Upper lobe of left lung (tissue), 6 donors: ENCODE results near the gene FTSJ3. TPM values are rescaled to one million over a fixed set of nuclear protein-coding genes. Genes with fewer than 3 reads are reported as not detected.
"Not testable (repeated sequence)": the region's sequence is repeated elsewhere in the genome, so short reads cannot be mapped to it uniquely, and the experiment has no call there.

Experiments
- ATAC-seq, 2 donors: fragments of 200-7000 bp; cut with Tn5 transposase; one replicate each; pipeline ENCODE4 v1.9.1; 2022; ENCODE audit warnings: mild to moderate bottlenecking in 2 of 2, moderate library complexity in 2 of 2; ENCODE audit not compliant: low FRiP score in 2 of 2
- DNase-seq, 2 donors: peaks; one replicate each; pipeline ENCODE4 v3.0.0-alpha.2; 2019 to 2020
- H3K27ac ChIP-seq, 4 donors: fragments of 200-600 bp; sonication (generic); one replicate each; pipeline ENCODE4 v1.5.1; 2016 to 2019
- H3K27me3 ChIP-seq, 4 donors: fragments of 200-600 bp; sonication (generic); one replicate each; pipeline ENCODE4 v1.5.1; 2017 to 2019
- H3K36me3 ChIP-seq, 4 donors: fragments of 200-600 bp; sonication (generic); one replicate each; pipeline ENCODE4 v1.5.1; 2016 to 2019
- H3K4me1 ChIP-seq, 4 donors: fragments of 200-600 bp; sonication (generic); one replicate each; pipeline ENCODE4 v1.5.1; 2018 to 2019
- H3K4me3 ChIP-seq, 4 donors: fragments of 200-600 bp; sonication (generic); one replicate each; pipeline ENCODE4 v1.5.1; 2017 to 2019; ENCODE audit warnings: mild to moderate bottlenecking in 2 of 4, moderate library complexity in 1 of 4
- H3K9me3 ChIP-seq, 4 donors: fragments of 200-600 bp; sonication (generic); one replicate each; pipeline ENCODE4 v1.5.1; 2018 to 2019
- EP300 ChIP-seq, 4 donors: sonication (generic); formaldehyde crosslinking; IDR thresholded peaks; one replicate each; pipeline ENCODE4 v1.5.1; 2017; ENCODE audit warnings: antibody characterized with exemption in 4 of 4, control low read depth in 2 of 4
- POLR2A ChIP-seq, 4 donors: fragments of 450-650 bp; IDR thresholded peaks; one replicate each; pipeline ENCODE4 v1.5.1; 2016 to 2017; ENCODE audit warnings: antibody characterized with exemption in 4 of 4, mild to moderate bottlenecking in 2 of 4
- POLR2AphosphoS5 ChIP-seq, 2 donors: sonication (generic); formaldehyde crosslinking; IDR thresholded peaks; one replicate each; pipeline ENCODE4 v1.5.1; 2017; ENCODE audit warnings: antibody characterized with exemption in 2 of 2
- WGBS, 2 donors: methylation state at CpG; one replicate each; pipeline ENCODE4 v1.1.5; 2017 to 2018; 5-methylcytosine and 5-hydroxymethylcytosine counted together
- total RNA-seq, 6 donors: library from RNA; depleted of rRNA in 4 of 6; stranded (reverse); fragments of >200 nt in 4 of 6; gene quantifications; one replicate each; pipeline versions ENCODE4 v1.1.0 to v1.2.1, GENCODE V29; 2016 to 2021
- TF ChIP-seq, protein P1 (sequence below), 6 experiments: fragments of 450-650 bp in 4 of 6; fragments of 200-600 bp in 2 of 6; sonication (generic) in 2 of 6; IDR thresholded peaks; one replicate each; pipeline ENCODE4 v1.5.1; 2016 to 2019; ENCODE audit warnings: antibody characterized with exemption in 6 of 6
- donor health status: DM: no; HTN: no; CAD: no; lungs with moderate emphysema.
- donor health status: DM: no; HTN: yes; CAD: no; lungs with severe emphysema.

The FTSJ3 gene
- total RNA-seq, 6 donors from 2014 or later, result 24.7 to 75.4 (median 41.8) TPM

DNA sequence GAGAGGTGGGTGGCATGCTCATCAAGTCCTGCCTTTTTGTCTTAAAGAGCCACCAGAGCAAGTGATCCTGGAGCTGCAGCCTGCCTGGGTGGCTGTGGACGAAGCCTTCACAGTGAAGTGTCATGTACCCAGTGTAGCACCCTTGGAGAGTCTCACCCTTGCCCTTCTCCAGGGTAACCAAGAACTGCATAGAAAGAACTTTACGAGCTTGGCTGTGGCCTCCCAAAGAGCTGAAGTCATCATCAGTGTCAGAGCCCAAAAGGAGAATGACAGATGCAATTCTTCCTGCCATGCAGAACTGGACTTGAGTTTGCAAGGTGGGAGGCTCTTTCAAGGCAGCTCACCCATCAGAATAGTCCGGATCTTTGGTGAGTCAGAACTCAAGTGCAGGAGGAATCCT is 31.8 kb upstream of the FTSJ3 start:
- Histone ChIP-seq H3K27me3 (no peaks in the 10 kb centered on the region), H3K9me3 (no peaks in the 10 kb centered on the region), H3K27ac (no peak overlapping the region), H3K4me1 (no peaks in the 10 kb centered on the region), H3K4me3 (no peak overlapping the region), H3K36me3 (no peaks in the 10 kb centered on the region)
- DNase-seq, result no peak
- ATAC-seq, result no peak
- WGBS, 2 donors, result 73 to 75% methylated on average over 3 of the region's 3 CpGs
- no peak for TF ChIP-seq EP300 (IDR thresholded peaks at IDR 0.05)
- no peak for TF ChIP-seq POLR2A (IDR thresholded peaks at IDR 0.05)
- TF ChIP-seq POLR2AphosphoS5 (IDR thresholded peaks at IDR 0.05), result no peak
- TF ChIP-seq, protein P1, sequence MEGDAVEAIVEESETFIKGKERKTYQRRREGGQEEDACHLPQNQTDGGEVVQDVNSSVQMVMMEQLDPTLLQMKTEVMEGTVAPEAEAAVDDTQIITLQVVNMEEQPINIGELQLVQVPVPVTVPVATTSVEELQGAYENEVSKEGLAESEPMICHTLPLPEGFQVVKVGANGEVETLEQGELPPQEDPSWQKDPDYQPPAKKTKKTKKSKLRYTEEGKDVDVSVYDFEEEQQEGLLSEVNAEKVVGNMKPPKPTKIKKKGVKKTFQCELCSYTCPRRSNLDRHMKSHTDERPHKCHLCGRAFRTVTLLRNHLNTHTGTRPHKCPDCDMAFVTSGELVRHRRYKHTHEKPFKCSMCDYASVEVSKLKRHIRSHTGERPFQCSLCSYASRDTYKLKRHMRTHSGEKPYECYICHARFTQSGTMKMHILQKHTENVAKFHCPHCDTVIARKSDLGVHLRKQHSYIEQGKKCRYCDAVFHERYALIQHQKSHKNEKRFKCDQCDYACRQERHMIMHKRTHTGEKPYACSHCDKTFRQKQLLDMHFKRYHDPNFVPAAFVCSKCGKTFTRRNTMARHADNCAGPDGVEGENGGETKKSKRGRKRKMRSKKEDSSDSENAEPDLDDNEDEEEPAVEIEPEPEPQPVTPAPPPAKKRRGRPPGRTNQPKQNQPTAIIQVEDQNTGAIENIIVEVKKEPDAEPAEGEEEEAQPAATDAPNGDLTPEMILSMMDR (IDR thresholded peaks at IDR 0.05), result no peak

DNA sequence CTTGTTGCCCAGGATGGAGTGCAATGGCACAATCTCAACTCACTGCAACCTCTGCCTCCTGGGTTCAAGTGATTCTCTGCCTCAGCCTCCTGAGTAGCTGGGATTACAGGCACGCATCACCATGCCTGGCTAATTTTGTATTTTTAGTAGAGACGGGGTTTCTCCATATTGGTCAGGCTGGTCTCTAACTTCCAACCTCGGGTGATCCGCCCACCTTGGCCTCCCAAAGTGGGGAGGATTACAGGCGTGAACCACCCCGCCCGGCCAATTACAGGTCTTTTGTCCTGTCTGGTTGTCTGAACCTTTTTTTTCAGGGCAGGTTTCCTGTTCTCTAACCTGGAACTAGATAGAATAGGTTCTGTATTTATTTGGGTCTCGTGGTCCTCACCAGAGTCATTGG is 29.0 kb upstream of the FTSJ3 start:
- not testable (repeated sequence) for H3K9me3 ChIP-seq
- WGBS, 2 donors, result 87 to 90% methylated on average over 8 of the region's 8 CpGs

DNA sequence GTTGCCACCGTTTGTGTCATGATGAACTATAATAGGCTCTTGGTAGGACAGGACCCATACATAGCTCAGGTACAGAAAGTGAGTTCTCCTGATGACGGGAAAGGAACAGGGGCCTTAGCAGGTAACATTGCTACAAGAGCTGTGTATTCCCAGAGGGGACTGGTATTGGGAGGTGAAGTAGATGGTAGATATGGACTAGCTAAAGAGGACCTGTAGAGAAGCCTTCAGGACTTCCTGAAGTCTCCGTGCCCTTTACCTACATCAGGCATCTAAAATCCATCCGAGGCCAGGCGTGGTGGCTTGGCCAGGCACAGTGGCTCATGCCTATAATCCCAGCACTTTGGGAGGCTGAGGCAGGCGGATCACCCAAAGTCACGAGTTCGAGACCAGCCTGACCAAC is 27.7 kb upstream of the FTSJ3 start:
- Histone ChIP-seq H3K4me1 (no peaks in the 10 kb centered on the region), H3K9me3 (no peaks in the 10 kb centered on the region), H3K4me3 (no peak overlapping the region), H3K27ac (no peak overlapping the region), H3K27me3 (no peaks in the 10 kb centered on the region), H3K36me3 (no peaks in the 10 kb centered on the region)
- no peak for DNase-seq
- TF ChIP-seq POLR2AphosphoS5 (IDR thresholded peaks at IDR 0.05) (no peak), POLR2A (IDR thresholded peaks at IDR 0.05) (no peak), EP300 (IDR thresholded peaks at IDR 0.05) (no peak)
- TF ChIP-seq, protein P1 (IDR thresholded peaks at IDR 0.05), result no peak
- no peak for ATAC-seq
- WGBS, 2 donors, result 89% methylated on average over 8 of the region's 8 CpGs

More for the DNA sequence above, 29.0 kb upstream of the FTSJ3 start:
- H3K4me1 ChIP-seq, H3K27me3 ChIP-seq, H3K27ac ChIP-seq, DNase-seq, H3K36me3 ChIP-seq, ATAC-seq, H3K4me3 ChIP-seq: not testable (repeated sequence)

DNA sequence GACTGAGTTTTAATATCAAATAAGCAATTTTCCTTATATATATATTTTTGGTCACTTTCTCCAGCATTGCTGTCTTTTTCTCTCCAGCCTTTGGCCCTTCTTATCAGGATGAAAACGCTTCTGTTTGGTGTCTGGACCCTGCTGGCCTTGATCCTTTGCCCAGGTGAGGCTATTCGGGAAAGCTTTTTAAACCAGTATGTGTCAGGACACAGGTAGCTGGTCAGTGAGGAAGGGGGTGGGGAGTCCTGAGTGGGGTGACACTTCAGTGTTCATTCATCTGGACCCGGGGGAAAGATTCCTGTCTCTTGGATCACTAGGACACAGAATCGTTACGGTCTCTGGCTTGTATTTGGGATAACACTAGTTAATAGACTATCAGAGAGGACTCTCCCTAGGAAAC is 27.2 kb upstream of the FTSJ3 start:
- H3K4me1 ChIP-seq, result no peaks in the 10 kb centered on the region
- no peaks in the 10 kb centered on the region for H3K36me3 ChIP-seq
- TF ChIP-seq, protein P1 (IDR thresholded peaks at IDR 0.05), result no peak
- TF ChIP-seq EP300 (IDR thresholded peaks at IDR 0.05), result no peak
- no peak for TF ChIP-seq POLR2AphosphoS5 (IDR thresholded peaks at IDR 0.05)
- no peak for TF ChIP-seq POLR2A (IDR thresholded peaks at IDR 0.05)
- no peak overlapping the region for H3K4me3 ChIP-seq
- no peak overlapping the region for H3K27ac ChIP-seq
- DNase-seq, result no peak
- H3K27me3 ChIP-seq, result no peaks in the 10 kb centered on the region
- 85 to 87% methylated on average over 5 of the region's 5 CpGs for WGBS, 2 donors
- H3K9me3 ChIP-seq, result no peaks in the 10 kb centered on the region
- no peak for ATAC-seq

DNA sequence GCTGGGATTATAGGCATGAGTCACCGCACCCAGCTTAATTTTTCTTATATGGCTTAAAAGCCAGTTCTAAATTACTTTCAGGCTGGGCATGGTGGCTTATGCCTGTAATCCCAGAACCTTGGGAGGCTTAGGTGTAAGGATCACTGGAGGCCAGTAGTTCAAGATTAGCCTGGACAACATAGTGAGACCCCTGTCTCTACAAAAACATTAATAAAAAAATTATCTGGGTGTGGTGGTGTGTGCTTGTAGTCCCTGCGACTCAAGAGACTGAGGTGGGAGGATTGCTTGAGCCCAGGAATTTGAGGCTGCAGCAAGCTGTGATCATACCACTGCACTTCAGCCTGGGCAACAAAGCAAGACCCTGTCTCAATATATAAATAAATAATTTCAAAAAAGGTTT is 25.8 kb upstream of the FTSJ3 start:
- WGBS, 2 donors, result 91 to 93% methylated on average over 2 of the region's 2 CpGs
- Histone ChIP-seq H3K27ac (no peak overlapping the region), H3K27me3 (no peaks in the 10 kb centered on the region), H3K4me3 (no peak overlapping the region), H3K9me3 (peaks cover 0 to 3% (median 0%) of the 10 kb centered on the region in 4 donors), H3K4me1 (peaks cover 0 to 13% (median 2%) of the 10 kb centered on the region in 4 donors), H3K36me3 (no peaks in the 10 kb centered on the region)
- TF ChIP-seq EP300 (IDR thresholded peaks at IDR 0.05) (no peak), POLR2A (IDR thresholded peaks at IDR 0.05) (no peak), POLR2AphosphoS5 (IDR thresholded peaks at IDR 0.05) (no peak)
- TF ChIP-seq, protein P1 (IDR thresholded peaks at IDR 0.05), result no peak
- DNase-seq, result no peak
- no peak for ATAC-seq
